Measurements from ENCODE around the gene LY86. TPM values are rescaled to one million over a fixed set of nuclear protein-coding genes. Genes with fewer than 3 reads are reported as not detected.

The LY86 gene
- total and polyA plus RNA-seq, 2 donors (not counting 1 experiment from before 2014, with no cell fraction given) = 68.7 to 90.2 TPM

DNA sequence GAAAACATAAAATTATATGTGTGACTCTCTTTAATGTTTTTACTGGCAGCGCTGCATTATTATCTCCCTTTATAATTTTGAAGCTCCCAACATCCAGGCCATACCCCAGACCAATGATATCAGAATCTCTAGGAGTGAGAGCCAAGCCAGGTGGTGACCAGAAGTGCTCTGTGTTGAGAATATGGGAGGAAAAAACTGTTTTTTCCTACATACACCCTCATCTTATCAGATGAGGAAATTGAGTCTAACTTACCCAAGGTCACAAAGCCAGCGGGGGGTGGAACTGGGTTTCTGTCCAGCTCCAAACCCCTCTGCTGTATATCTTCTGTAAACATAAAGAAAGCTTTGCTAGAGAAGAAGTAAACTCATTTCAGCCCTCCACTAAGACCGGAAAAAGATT is 42.5 kb downstream of the LY86 start:
- H3K4me2 ChIP-seq (replicated peaks; ENCODE audit: low read depth, low read length, poor library complexity, severe bottlenecking) = no peak overlapping the region
- POLR2A ChIA-PET = no interaction called here

More for the DNA sequence above, 42.5 kb downstream of the LY86 start:
- DNase-seq = no peak
- Histone ChIP-seq H3K4me1 (ENCODE audit: control insufficient read depth in 2 of 2, insufficient read depth in 2 of 2, low read length in 2 of 2) (peaks cover 0 to 8% of the 10 kb centered on the region in 2 donors), H3K9me3 (ENCODE audit: control extremely low read depth in 1 of 3, control insufficient read depth in 2 of 3, insufficient read depth in 1 of 3, low read length in 2 of 3) (no peaks in the 10 kb centered on the region), H3K79me2 (ENCODE audit: control insufficient read depth, insufficient read depth, low read length) (peaks cover 18% of the 10 kb centered on the region), H3K36me3 (replicated peaks in 1 of 2; ENCODE audit: control extremely low read depth in 1 of 2, control insufficient read depth in 1 of 2, extremely low read depth in 1 of 2, insufficient read depth in 2 of 2, low read length in 1 of 2) (peaks cover 28 to 94% of the 10 kb centered on the region in 2 experiments), H3K9ac (ENCODE audit: low read length) (no peak overlapping the region), H2AFZ (ENCODE audit: insufficient read depth, low read depth, low read length, poor library complexity, severe bottlenecking) (no peak overlapping the region), H4K20me1 (ENCODE audit: control insufficient read depth, insufficient read depth, low read length, poor library complexity, severe bottlenecking) (peaks cover 6% of the 10 kb centered on the region), H3K27me3 (replicated peaks in 1 of 4; ENCODE audit: control extremely low read depth in 1 of 4, control insufficient read depth in 3 of 4, insufficient read depth in 4 of 4, low read length in 3 of 4) (no peaks in the 10 kb centered on the region), H3K27ac (ENCODE audit: low read length in 2 of 2) (no peak overlapping the region), H3K4me3 (ENCODE audit: control extremely low read depth in 1 of 5, extremely low read depth in 1 of 5, insufficient read depth in 1 of 5, low read depth in 2 of 5, low read length in 4 of 5) (no peak overlapping the region)
- no CpG with 5 or more reads among the region's 3 CpGs for WGBS (ENCODE audit: insufficient coverage)
- Mint-ChIP-seq H3K4me1 (peaks cover 27% of the 10 kb centered on the region), H3K27ac (peak overlapping the region; percentile 41), H3K9me3 (ENCODE audit: insufficient read depth) (no peaks in the 10 kb centered on the region), H3K27me3 (no peaks in the 10 kb centered on the region), H3K4me3 (no peak overlapping the region)
- ATAC-seq (ENCODE audit: low read depth) = no peak
- TF ChIP-seq EZH2 (IDR thresholded peaks at IDR 0.05; ENCODE audit: borderline replicate concordance, insufficient read depth, low read depth, low read length, poor library complexity, severe bottlenecking) (no peak), CTCF (IDR thresholded peaks at IDR 0.05) (no peak)
- intact Hi-C loops (cut with micrococcal nuclease) = no loop called here
- CTCF ChIA-PET = interaction anchor here (0.7 kb wide), 1 partner anchor 15 kb away, joined by 3 read pairs; no protein-coding TSS in a partner anchor

Data from B cell (primary cell).